ENCODE measurements around the gene RIMS3.

The RIMS3 gene

GRCh38 chr1:40627987-40628902, 37.2 kb downstream of the RIMS3 start:
- DNase-seq = peak; percentile 8

- peak; percentile 7 for DNase-seq
These were observed 39.1 kb downstream of the RIMS3 start for GRCh38 chr1:40626383-40626770.

GRCh38 chr1:40625476-40626382, 39.8 kb downstream of the RIMS3 start:
- DNase-seq = no peak

DNA sequence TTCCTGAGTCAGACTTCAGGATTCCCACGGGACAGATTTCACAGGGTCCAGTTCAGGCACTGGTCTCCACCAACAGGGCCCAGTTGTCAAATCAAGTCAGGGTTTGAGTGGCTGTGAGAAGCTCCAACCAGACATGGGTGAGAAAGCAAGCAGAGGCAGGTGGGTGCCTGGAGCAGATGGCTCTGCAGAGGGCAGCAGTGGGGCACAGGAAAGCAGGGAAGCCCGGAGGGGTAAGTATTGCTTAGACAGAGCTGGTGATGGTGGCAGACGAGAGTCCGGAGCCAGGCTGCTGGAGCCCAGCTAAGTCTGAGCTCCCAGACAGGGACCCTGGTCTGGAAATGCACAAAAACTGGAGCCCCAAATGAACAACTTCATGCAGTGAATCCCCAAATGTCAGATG, 40.4 kb downstream of the RIMS3 start:
- DNase-seq = no peak

- DNase-seq = no peak
These were observed 42.4 kb downstream of the RIMS3 start for GRCh38 chr1:40622936-40623629.

- DNase-seq = no peak
These were observed 43.5 kb downstream of the RIMS3 start for GRCh38 chr1:40621821-40622450.

DNA sequence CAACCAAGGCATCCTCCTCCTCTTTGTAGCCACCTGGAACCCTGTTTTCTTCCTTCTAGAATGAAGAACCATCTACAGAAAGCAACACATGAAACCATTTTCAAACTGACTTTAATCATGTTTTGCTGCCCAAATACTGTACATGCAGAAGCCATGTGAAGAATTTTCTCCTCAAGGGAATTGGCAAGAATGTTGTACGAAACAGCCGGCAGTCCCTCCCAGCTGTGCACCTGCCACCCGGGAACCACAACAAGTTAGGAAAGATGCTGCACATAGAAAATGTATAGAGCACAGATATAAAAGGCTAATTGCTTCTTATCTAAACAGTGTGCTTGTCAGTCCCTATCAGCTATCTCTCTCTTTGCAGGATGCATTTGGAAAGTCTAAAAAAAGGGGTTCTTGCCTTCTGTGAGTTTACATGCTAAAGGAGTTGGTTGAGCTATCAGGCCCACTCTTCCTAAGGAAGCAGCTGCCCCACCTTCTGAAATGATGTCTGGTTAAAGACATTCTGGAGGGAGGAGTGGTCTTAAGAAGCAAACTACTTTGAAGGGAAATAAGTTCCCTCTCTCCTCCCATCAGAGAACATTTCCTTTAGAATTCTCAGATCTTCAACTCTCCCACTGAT, 44.8 kb downstream of the RIMS3 start:
- DNase-seq = no peak

DNA sequence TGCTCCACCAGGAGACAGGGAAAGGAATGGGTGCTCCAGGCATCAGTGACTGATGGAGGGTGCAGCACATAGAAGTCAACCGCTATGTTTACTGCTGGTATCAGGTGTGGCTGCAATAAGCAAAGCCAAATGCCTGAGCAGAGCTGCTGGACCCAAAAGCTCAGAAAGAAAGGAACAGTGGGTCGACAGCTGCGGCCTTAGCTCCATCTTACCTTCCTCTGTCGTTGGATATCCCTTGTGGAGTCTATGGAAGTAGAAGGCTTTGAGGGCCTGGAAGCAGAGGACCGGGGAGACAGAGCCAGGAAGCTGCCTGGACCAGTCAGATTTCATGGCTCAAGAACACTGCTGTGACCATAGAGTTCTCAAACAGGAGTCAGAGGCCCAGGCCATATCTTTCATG, 45.3 kb downstream of the RIMS3 start:
- no peak for DNase-seq

DNA sequence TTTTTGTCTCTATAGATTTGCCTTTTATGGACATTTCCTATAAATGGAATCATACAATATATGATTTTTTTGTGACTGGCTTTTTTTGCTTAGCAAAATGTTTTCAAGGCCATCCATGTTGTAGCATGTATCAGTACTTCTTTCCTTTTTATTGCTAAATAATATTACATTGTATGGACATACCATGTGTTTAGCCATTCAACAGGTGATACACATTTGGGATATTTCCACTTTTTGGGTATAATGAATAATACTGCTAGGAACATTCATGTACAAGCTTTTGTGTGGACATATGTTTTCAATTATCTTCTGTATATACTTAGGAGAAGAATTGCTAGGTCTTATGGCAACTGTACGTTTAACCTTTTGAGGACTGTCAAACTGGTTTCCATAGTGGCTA, 47.4 kb downstream of the RIMS3 start:
- no peak for DNase-seq

- DNase-seq = peak; percentile 71
These were observed 53.1 kb downstream of the RIMS3 start for GRCh38 chr1:40612345-40612831.

- DNase-seq = no peak
These were observed 55.3 kb downstream of the RIMS3 start for GRCh38 chr1:40610156-40610555.

DNA sequence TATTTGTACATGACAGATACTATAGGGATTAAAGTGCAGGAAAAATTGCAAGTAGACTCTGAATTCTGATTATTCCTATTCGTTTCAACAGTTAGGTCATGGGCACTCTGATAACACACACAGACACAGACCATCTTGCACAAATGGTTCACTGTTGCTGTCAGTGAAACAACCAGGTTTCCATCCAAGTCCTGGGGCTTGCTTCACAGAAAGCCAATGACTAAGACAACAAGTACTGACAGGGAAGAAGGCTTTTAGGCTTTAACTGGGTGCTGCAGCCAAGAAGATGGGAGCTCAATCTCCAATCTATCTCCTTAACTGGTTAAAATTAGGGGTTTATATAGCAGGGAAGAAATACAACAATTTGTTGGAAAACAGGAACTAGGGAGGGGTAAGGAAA, 57.6 kb downstream of the RIMS3 start:
- no peak for DNase-seq

DNA sequence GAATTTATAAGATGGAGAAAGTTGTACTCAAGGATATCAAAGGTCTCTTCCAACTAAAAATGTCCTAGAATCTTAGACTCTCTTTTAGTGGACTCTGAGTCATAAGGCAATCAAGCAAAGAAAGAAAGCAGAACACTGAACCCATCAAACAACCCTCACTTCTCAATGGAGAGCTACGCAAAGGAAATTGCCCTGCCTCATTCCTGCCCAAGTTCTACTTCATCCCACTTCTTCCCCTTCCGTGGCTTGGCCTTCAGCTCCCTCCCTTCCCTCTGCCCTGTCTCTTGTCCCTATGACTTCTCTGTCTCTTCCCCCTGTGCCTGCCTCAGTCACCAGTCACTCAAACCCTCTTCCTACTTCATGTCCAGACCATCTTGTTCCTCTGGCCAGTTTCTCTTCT, 58.5 kb downstream of the RIMS3 start:
- no peak for DNase-seq

- no peak for DNase-seq
These were observed 59.3 kb downstream of the RIMS3 start for GRCh38 chr1:40606194-40606593.

DNA sequence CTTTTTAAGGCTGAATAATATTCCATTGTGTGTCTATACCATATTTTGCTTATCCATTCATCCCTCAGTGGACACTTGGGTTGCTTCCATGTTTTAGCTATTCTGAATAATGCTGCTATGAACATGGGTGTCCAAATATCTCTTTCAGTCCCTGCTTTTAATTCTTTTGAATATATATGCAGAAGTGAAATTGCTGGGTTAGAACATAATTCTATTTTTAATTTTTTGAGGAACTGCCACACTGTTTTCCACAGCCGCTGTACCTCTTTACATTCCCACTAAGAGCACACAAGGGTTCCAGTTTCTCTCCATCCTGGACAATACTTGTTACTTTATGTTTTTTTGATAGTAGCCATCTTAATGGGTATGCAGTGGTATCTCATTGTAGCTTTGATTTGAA, 65.6 kb downstream of the RIMS3 start:
- no peak for DNase-seq

DNA sequence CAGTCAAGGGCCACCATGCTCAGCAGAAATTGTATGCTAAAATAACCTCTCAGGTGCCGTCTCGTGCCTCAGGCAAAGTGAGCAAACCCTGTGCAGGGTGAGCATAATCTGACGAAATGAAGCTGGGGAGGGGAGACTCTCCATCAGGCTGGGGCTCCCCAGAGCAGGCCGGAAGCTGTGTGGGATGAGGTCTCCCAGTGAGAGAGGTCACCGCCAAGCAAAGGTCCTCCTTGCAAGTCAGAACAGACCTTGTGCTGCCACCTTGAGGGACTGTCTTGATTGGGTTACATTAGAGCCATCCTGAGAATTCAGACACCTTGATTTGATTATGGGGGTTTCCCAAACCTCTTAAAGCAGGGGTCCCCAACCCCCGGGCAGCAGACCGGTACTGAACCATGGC, 69.9 kb downstream of the RIMS3 start:
- DNase-seq = no peak

DNA sequence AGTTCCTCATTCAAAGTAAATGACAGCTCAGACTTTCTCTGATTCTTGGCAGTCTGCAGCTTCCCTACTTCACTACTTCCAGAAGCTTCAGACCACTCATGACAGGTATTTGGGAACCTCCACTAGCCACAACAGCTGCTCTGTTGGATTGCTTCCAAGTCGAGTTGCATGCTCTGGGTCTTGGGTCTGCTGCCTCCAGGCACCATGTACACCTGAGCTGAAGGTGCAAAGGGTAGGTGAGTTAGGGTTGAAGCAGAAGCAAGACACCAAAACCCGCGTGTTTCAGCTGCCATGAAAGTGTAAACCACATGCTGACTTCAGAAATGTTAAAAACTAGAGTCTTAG, 71.3 kb downstream of the RIMS3 start:
- no peak for DNase-seq

GRCh38 chr1:40593449-40594186, 71.9 kb downstream of the RIMS3 start:
- DNase-seq = no peak

- DNase-seq = no peak
These were observed 73.2 kb downstream of the RIMS3 start for GRCh38 chr1:40592107-40592803.

- DNase-seq = no peak
These were observed 76.9 kb downstream of the RIMS3 start for GRCh38 chr1:40588586-40588985.

GRCh38 chr1:40583980-40584379, 81.5 kb downstream of the RIMS3 start:
- DNase-seq = no peak

Data from femur (tissue), 1 donor.